ENCODE data around the gene BTRC.

DNA sequence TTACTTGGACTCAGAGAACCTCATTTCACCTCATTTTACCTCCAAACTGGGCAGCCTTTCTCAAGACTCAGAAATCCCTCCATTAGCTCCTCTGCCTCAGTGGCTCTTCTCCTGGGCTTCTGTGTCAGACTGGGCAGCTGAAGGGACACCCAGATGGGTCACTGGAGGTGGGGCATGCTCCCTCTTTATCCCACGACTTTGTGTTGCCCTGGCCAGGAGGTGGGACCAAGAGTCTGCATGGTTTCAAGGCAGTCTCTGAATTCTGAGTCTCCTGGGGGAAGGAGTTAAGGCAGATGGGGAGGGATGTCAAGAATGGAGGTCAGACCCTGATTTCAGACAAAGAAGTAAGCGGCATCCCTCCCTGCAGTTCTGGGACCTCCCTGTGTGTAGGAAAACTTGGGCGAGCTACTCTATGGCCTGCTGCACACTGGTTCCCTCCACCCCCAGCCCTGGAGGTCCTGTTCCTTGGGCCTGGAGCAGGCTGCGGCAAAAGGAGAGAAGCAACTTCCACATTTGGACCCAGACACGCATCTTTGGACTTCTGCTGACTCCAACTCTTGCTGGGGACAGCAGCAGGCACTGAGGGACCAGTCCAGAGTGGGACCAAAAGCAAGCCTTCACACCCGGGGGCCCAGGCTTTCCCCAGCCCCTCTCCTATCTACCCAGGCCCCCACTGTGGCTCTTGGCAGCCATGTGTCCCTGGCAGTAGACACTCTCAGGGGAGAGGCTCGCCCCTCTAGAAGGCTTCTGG is 223.3 kb downstream of the BTRC start:
- TF ChIP-seq, protein P1, sequence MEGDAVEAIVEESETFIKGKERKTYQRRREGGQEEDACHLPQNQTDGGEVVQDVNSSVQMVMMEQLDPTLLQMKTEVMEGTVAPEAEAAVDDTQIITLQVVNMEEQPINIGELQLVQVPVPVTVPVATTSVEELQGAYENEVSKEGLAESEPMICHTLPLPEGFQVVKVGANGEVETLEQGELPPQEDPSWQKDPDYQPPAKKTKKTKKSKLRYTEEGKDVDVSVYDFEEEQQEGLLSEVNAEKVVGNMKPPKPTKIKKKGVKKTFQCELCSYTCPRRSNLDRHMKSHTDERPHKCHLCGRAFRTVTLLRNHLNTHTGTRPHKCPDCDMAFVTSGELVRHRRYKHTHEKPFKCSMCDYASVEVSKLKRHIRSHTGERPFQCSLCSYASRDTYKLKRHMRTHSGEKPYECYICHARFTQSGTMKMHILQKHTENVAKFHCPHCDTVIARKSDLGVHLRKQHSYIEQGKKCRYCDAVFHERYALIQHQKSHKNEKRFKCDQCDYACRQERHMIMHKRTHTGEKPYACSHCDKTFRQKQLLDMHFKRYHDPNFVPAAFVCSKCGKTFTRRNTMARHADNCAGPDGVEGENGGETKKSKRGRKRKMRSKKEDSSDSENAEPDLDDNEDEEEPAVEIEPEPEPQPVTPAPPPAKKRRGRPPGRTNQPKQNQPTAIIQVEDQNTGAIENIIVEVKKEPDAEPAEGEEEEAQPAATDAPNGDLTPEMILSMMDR (IDR thresholded peaks at IDR 0.05; ENCODE audit: insufficient read depth, low read length, poor library complexity, severe bottlenecking), result no peak
- no peak for TF ChIP-seq EZH2phosphoT487 (conservative IDR thresholded peaks at IDR 0.05; ENCODE audit: low read length)
